ENCODE results near the gene SMLR1.

SMLR1 gene

DNA sequence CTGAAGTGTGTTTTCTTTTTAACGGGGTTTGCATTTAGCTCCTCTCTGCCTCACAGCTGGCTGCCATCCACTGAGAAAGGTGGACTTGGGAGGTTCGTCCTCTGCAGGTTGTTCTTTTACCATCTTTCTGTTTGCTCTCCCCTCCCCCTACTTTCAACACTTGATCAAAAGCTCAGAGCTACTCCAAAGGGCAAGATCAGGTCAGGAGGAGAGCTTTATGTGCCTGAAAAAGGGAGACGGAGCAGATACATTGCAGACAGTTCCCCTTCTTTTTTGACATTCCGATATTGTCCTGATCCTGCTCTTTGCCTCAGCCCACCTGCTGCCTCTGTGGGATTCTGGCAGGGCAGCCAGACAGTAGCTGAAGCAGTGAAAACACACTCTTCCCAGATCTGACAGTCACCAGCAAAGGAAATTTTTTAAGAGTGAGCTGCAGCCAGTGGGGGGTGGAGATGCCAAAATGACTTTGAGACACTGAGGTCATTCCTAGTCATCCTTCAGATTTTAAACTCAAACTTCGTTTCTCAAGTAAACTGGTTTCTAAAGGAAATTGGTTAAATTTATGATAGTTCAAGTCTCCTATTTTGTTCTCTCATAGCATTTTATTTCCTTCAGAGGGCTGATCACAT, 26.5 kb downstream of the SMLR1 start:
- no peak for DNase-seq

DNA sequence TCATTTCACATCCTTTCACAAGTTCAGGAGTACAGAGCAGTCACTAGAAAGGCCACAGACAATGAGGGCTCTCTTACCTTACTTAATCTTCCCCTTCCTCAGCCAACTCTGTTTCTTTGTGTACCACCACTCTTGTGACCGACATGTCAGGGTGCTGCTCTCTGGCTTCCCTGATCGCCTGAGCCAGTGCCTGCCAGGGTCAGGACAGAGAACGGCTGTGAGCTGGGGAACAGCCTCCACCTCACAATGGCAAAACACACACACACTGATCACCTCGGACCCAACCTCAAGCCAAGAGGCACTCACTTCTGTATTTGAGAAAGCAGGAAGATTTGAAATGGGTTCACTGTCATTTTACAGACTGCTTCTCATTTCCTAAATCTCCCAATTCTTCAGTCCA, 30.8 kb downstream of the SMLR1 start:
- DNase-seq, result no peak

DNA sequence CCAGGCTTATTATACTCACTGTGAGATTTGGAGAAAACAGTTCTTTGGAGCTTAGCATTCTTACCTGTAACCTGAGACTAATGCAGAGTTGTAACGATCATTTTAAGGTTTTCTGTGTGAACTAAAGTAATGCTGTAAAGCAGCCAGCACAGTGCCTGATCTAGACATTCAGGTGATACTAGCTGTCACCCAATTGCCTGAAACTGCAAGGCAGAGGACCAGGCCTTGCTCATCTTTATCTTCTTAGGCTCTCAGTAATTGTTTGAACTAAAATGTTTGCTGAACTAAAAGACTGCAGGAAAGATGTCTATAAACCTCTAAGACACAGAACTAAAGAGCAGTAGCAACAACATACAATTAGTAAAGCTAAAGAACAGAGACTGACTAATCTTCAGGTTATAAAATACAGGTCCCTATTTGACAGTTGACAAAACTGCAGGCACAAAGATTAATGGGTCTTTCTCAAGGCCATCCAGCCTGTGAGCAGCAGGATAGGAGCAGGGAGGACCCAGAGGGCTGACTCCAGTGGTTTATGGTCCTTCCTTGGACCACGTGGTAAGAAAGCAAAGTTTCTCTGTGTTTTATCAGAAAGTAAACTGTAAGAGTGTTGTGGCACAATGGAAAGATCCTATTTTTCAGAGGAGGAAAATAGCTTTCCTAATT, 31.4 kb downstream of the SMLR1 start:
- no peak for DNase-seq

DNA sequence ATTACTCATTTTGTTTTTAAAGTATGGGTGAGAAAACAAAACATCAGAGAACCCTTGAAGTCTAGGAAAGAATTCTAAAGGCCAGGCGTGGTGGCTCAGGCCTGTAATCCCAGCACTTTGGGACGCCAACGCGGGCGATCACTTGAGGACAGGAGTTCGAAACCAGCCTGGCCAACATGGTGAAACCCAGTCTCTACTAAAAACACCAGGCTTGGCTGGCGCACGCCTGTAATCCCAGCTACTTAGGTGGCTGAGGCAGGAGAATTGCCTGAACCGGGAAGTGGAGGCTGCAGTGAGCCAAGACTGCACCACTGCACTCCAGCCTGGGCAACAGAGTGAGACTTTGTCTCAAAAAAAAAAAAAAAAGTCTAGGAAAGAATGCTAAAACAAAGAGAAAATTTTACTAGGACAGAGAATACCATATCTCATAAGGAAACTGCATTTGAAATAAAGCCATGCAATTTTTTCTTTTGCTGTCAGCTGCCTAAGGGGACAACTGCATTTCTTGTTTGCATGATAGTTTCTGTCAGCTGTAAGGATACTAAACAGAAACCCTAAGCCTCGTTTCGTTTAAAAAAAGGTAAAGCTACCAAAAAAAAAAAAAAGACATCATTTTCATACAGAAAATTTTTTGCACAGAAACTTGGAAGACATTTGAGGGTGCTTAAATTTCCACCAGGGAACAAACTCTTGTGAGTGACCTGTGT, 32.1 kb downstream of the SMLR1 start:
- DNase-seq, result no peak

DNA sequence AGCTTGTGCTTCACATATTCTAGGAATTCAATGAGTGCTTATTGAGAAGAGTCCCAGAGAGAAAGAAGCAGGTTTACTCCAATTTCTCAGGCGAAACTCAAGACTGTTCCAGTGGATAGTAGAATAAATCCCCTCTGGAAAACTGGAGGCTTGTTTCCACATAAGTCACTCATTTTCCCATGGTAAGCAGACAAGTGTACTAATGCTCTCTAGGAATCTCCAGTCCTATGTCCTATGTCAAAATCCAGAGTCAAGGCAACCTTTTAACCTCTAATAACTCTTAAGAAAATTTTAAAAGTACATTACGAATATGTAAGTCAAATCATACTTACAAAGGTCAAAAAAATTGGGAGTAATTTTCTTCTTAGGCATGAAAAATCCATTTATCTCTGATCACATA, 35.2 kb downstream of the SMLR1 start:
- no peak for DNase-seq

DNA sequence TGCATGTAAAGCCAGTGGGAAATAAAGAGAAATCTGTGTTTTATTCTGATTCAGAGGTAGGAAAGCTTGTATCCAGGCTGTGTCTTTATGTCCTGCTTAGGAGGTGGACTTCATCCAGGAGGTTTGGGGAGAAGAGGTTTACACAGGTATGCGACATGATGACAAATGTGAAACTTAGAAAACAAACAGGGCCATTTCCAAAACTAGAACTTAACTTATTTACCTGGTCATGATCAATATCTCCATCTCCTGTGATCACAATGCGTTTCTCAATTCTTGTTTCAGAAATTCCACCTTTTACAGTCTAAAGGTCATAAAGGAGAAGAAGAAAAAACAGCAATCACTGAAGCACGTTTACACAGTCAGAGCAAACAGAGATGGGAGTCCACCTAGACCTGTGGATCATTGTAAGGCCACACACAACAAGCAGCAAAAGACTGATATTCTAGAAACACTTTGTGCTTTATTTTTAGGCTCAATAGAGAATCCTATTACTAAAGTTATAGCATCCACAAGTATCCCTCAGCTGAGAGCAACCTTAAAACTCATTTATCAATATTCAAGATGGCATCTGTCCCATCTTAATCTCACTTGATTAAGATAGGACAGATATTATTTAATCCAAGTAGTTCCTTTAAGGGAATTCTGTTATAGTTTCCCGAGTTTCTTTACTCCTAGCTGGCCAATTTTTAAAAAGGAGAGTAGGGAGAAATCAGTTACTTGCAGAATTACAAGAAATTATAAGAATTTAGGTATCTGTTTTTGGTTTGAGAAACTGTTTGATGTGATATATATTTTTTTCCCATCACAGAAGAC, 36.4 kb downstream of the SMLR1 start:
- no peak for DNase-seq

DNA sequence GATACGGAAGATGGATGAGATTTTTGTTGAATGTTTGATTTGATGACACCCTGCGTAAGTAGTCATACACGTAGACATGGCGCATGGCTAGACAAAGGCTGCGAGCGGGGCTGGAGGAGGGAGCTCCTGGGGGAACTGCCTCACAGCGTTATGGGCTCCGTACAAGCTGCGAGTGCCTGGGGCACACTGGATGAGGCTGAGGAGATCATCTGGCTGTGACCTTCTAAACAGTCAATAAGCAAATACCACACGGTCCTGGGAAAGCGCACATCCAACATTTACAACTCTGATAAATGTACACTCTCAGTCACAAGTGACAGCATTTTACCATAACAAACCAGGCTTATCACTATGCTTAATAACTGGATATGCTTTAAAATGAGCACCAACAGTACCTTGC, 37.1 kb downstream of the SMLR1 start:
- peak; percentile 15 for DNase-seq

DNA sequence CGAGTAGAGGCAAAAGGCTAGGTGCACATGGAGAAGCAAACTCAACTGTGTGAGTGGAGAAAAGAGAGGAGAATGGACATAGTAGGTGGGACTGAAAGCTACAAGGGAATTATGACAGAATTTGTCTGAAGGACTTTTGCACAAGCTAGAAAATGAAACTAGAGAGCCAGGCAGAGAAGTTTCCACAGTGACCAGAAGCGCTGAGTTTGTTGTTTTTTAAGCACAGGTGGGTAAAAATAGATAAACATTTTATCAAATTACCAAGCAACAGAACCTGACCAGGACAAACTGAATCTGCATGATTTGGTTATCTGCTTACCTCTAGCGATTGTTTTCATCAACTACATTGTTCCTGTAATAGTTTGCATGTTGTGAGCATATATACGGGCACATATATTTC, 38.6 kb downstream of the SMLR1 start:
- DNase-seq, result no peak

DNA sequence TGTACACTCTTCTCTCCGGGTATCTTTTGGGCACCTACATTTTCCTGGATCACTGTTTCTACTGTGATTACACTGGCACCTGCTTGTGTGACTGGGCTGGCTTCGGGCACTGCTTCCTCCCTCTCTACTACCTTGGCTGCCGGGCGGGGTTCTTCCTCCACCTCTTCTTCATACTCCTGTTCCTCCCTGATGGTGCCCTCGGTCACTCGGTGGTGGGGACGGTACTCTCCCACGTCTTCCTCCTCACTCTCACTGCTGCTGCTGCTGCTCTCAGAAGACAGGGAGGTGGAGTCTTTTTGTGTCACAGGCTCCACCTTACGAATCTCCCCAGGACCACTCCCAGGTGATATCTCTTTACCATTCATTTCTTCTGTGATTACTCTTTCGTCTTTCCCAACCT, 42.5 kb downstream of the SMLR1 start:
- no peak for DNase-seq

DNA sequence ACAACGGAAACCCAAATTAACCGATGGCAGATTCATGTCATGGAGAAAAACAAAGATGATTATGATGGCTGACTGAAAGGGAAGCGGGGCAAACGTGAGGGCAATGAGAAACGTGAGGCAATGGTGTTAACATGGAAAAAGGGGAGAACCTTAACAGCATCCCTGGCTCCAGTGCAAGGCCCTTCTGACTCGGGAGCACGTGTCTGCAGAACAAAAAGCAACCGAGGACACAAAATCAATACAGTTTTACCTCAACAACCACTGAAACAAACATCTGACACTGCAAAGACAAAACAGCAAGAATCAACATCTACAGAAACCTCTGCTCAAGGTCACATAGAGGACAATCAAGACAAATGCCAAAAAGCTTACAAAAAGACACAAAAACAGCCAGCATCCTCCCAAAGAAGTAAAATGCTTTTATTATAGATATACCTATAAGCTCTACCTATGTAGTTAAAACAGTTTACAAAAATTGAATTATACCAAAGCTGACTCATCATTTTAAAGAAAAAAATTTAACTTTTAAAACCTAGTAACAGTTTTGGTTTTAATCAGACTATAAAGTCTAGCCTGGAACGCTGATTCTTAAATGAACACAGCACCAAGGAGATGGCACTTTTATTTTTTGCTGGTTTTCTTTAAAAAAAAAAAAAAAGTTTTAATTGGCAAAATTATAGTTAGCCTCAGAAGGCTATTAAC, 43.1 kb downstream of the SMLR1 start:
- DNase-seq, result no peak

DNA sequence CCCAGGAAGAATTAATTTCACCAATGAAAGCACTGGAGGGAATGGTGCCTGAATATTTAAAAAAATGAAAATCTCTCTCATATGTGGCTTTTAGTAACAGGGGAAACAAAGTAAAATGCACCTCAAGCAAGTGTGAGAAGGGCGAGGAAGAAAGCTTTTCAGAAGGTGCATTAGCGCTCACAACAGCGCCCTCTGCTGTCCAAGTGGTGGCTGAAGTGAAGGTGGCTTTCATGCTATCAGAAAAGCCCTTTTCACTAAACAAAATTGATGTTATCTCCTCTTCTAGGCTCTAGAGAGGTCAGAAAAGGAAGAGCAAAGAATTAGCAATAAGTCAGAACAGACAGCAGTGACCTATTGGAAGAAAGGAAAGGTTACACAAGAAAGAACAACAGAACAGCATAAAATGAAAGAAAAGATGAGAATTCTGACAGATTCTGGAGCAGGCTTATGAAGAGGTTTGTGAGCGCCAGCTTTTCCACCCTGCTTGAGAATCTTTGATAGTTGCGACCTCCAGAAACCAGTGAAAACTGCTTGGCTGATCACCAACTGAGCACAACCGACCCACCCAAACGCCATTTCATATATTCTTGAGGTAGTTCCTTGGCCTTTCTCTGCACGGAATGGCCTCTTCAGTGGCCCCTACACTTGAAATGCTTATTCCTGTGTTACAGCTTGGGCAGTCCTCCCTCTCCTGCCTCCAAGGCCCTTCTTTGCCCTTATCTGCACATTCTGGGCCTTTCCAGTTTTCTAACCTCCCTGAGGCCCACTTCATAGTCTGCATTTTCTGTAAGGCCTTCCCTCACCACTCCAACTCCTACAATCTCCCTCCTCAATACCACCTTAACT, 45.3 kb downstream of the SMLR1 start:
- DNase-seq, result peak; percentile 88

DNA sequence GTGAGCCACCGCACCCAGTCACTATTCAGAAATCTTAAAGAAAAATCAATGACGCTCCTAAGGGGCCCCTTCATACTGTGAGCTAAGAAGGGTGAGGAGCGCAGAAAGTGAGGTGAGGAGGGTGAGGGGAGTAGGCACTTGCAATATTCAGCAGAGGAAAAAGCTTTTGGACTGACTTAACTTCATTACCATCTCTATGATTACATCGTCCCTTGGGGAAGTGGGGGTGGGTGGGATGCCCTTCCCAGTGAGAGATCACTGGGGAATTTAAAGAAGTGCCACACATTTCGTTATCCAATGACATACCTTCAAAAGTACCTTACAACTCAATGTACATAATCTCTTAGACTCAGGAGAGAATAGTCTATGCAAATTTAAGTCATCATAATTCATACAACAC, 46.5 kb downstream of the SMLR1 start:
- DNase-seq, result no peak

DNA sequence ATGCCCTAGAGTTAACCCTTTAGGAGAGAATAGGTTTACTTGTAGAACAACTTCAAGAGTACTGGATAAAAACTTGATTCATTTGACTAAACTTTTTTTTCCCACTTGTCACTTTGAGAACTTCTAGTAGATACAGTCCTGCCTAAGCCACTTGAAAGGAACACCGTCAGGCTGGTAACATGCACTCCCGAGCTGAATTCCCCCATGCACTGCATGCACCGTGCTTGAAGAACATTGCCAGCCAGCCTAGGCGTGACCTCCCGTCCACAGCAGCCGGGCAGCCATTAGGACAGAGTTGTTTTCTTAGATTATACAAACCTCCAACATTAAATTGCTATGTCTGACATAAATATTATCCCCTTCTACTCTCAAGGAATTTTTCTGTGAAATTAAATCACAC, 52.6 kb downstream of the SMLR1 start:
- no peak for DNase-seq

DNA sequence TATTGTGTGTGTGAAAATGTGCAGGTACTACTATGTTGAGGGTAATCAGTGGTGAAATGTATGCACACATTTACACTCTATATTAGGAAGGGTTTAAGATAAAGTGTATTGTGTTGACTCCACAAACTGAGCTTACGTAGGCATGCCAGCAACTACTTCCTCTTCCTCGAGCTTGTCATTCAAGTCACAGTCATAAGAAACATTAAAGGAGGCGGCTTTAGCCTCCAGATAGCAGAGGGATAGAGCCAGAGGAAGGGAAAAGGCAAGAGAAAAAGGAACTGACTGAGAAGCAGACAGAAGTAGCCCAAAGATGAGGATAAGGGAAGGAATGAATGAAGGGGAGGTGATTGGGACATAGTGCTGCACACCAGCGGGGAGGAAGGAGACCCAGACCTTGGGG, 55.2 kb downstream of the SMLR1 start:
- no peak for DNase-seq

DNA sequence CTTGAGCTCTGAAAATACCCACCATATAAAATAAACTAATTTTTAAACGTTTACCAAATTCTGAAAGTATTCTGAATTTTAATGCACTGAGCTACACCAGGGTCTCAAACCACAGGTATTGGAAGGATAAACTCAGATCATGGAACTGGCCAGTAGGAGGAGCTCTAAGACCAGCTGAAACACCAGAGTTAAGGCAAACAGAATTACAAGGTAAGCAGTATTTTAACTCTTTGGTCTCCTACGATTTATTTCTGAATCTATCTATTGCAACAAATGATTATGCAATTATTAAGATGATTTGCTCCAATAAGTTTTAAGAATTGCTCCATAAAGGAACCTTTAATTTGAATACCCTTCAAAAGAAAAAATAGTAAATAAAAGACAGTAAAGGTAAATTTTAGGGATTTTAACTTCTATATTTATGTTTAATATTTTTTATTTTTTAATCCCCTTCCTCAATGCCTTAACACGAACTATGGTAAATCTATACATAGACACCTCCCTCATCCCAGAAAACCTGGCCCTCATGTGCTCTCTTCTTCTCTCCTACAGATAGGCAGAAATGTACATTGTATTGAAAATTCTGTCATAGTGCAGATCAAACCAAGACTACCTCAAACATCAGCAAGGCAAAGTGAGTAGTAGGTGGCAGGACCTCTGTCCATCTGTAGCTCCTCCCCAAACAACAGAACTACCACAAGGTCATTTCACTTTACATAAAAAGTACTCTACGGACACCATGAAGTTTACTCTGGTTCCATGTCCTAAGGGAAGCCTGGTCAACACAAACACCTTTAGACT, 58.4 kb downstream of the SMLR1 start:
- peak; percentile 95 for DNase-seq
